Left cardiac atrium (tissue), 4 donors: Measurements from ENCODE around the gene CLASP2. TPM values are rescaled to one million over a fixed set of nuclear protein-coding genes. Genes with fewer than 3 reads are reported as not detected.

Experiments
- ATAC-seq, 2 donors: fragments of 200-7000 bp; cut with Tn5 transposase; one replicate each; pipeline ENCODE4 v1.9.1; 2020; ENCODE audit warnings: mild to moderate bottlenecking in 2 of 2, moderate library complexity in 2 of 2
- DNase-seq: peaks from one replicate; pipeline ENCODE4 v3.0.0-alpha.2; 2020
- intact Hi-C, 2 donors: fragments of 100-400 bp; cut with DNase I; formaldehyde crosslinking; loops; one replicate each; pipeline versions ENCODE4 v1.14.1 to v1.15.1; 2022 to 2023
- total RNA-seq, 2 donors: library from RNA; stranded (reverse); fragmentation: NEBNext Ultra II Directional; extraction: Animal tissue kit (Norgen Biotek cat#: 25700); gene quantifications; one replicate each; pipeline ENCODE4 v1.2.1, GENCODE V29; 2021
- donor health status: DM: no; HTN: yes; CAD: no.
- donor health status: DM: no; HTN: yes; CAD: no; lungs with severe emphysema.
- donor health status: DM: yes; HTN: yes; CAD: no.
- donor health status: Dilated cardiomyopathy.

Gene CLASP2
- total RNA-seq, 2 donors from 2014 or later, result 52.9 to 61.4 TPM

- intact Hi-C loops, result no loop called here
- DNase-seq (no peak), ATAC-seq (no peak)
Observed at GRCh38 chr3:33578325-33579177, 139.5 kb downstream of the CLASP2 start.

DNA sequence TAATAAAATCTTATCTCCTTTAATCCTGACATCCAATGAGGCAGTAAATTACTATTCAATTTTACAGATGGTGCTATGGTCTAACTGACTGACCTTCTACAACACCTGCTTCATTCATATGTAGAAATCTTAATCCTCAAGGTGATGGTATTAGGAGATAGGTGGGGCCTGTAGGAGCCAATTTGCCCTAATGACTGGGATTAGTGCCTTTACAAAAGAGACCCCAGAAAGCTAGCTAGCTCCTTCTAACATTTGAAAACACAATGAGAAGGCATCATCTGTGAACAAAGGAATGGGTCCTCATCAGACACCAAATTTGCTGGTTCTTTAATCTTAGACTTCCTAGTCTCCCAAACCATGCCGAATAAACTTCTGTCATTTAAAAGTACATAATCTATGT is 140.5 kb downstream of the CLASP2 start:
- DNase-seq (no peak), ATAC-seq (no peak)
- intact Hi-C loops, result no loop called here

DNA sequence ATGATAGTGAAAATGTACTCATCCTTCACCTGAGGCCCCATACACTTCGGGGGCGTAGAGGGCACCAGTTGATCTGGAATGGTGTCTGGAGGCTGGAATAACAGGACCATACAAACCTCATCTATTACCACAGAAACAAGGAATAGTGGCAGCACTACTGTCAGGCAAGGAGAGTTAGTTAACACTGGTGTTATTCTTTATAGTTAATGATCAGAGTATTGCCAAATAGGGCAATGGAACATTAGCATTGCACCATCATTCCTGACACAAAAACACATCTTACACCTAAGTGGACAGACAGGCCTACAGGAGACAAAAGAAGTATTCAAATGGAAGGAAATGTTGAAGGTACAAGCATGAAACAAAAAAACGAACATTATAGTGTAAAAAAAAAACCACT is 140.9 kb downstream of the CLASP2 start:
- intact Hi-C loops, result no loop called here
- ATAC-seq (no peak), DNase-seq (no peak)

DNA sequence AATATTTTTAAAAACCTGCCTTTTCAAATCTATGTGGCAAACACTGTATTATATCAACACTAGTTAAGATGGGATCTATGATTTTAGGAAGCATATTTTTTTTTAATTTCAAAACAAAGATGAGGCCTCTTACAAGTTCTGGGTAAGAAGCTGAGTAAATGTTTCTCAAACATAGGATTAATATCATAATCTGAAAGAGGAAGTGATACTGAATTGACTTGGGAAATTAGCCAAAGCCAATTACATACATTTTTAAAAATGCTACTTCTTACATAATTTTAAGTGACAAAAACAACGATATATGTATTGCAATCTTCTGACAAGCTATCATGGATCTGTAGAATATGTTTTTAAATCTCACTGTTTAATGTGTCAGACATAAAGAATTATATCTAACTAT is 142.7 kb downstream of the CLASP2 start:
- no peak for DNase-seq
- no peak for ATAC-seq
- intact Hi-C loops, result no loop called here

GRCh38 chr3:33557829-33558228 is 160.2 kb downstream of the CLASP2 start:
- ATAC-seq (no peak), DNase-seq (no peak)
- intact Hi-C loops, result no loop called here

DNA sequence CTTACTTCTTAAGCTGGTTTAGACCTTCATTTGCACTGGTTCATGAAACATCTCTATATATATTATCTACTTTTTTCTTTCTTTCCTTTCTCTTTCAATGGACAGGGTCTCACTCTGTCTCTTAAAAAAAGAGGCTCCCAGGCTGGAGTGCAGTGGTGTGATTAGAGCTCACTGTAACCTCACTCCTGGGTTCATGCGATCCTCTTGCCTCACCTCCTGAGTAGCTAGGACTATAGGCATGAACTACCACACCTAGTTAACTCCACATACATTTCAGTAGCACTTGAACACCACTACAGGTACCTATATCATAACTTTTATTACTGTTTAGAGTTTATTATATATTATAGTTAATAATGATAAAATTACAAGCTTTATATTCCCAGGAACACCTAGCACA is 160.8 kb downstream of the CLASP2 start:
- intact Hi-C loops, result no loop called here
- no peak for ATAC-seq
- no peak for DNase-seq

- intact Hi-C loops, result no loop called here
- no peak for DNase-seq
- ATAC-seq, result no peak
Observed at GRCh38 chr3:33547101-33547500, 171.0 kb downstream of the CLASP2 start.

- intact Hi-C loops, result no loop called here
- DNase-seq, result no peak
- ATAC-seq, result no peak
Observed at GRCh38 chr3:33544126-33544525, 173.9 kb downstream of the CLASP2 start.

DNA sequence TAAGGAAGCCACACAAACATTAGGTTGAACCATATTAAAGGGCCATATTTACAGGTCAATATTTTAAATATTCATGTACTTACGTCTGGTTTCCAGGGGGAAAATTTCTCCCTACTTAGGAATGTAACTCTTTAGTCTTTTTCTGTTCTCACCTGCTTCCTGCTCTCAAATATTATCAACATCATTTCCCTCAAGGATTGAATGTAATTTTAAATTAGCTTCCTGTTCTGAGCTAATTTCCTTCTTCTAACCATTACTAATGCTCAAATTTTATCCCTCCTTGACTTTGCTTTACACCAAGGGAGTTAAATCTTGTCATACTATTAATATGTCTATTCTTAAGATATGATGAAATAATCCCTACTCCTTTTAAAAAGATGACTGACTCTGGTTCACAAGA is 174.5 kb downstream of the CLASP2 start:
- ATAC-seq (no peak), DNase-seq (no peak)
- intact Hi-C loops, result no loop called here

DNA sequence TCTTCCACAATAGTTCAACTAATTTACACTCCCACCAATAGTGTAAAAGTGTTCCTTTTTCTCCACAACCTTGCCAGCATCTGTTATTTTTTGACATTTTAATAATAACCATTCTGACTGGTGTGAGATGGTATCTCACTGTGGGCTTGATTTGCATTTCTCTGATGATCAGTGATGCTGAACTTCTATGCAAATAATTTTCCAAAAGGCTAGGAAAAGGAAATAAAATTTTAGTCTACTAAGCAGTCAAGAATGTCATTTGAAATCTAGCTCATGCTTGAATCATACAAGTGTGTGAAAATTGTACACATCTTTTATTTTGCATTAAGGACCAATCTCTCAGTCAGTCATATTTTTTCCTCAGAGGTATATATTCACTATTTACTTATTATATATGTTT is 176.1 kb downstream of the CLASP2 start:
- ATAC-seq (no peak), DNase-seq (no peak)
- intact Hi-C loops, result no loop called here

- ATAC-seq (peak; percentile 70 to 76), DNase-seq (no peak)
- intact Hi-C loops, result loop anchor here in 1 of 2 donors (5.0 kb wide), 1 partner anchor 97 kb away; the partner anchor contains the start of gene UBP1
Observed at GRCh38 chr3:33538678-33539339, 179.2 kb downstream of the CLASP2 start.

DNA sequence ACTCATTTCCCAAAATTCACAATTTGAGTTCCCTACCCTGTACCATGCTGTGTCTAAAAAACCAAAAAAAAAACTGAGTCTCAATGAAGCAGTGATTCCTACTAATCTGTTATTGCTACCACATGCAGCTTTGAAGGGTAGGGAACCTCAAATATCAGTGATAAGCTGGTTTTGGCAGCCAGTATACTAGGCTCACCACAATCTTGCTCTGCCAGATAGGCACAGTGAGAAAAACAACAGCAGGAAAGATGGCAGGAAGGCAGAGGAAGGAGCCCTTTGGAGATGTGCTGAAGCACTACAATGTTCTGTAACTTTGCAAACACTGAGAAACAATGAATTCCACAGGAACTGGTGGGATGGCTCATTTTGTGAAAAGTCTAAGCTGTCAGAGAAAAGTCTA is 180.9 kb downstream of the CLASP2 start:
- ATAC-seq (peak; percentile 62 to 78), DNase-seq (no peak)
- intact Hi-C loops, result loop anchor here in 1 of 2 donors (5.0 kb wide), 1 partner anchor 95 kb away; the partner anchor contains the start of gene UBP1

DNA sequence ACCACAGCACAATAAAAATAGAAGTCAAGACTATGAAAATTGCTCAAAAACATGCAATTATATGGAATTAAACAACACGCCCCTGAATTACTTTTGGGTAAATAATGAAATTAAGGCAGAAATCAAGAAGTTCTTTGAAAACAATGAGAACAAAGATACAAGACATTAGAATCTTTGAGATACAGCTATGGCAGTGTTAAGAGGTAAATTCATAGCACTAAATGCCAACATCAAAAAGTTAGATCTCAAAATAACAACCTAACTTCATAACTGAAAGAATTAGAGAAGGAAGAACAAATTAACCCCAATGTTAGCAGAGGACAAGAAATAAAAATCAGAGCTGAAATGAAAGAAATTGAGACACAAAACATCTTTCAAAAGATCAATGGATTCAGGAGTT is 191.3 kb downstream of the CLASP2 start:
- ATAC-seq (no peak), DNase-seq (no peak)
- intact Hi-C loops, result no loop called here

DNA sequence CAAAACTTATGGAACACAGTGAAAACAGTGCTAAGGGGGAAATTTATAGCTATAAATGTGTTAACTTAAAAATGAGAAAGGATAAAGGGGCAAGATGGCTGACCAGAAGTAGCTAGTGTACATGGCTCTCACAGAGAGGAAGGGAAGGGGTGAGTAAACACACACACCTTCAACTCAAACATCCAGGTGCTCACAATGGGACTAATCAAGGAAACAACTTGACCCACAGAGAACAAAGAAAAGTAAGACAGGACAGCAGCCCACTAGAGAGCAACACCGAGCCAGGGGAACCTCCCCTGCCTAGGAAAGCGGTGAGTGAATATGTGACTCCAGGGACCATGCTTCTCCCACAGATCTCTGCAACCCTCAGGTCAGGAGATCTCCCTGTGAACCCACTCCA is 192.8 kb downstream of the CLASP2 start:
- ATAC-seq, result no peak
- DNase-seq, result no peak
- intact Hi-C loops, result no loop called here

- DNase-seq, result no peak
- intact Hi-C loops, result no loop called here
- ATAC-seq, result no peak
Observed at GRCh38 chr3:33523093-33523667, 194.9 kb downstream of the CLASP2 start.

- DNase-seq (no peak), ATAC-seq (no peak)
- intact Hi-C loops, result no loop called here
Observed at GRCh38 chr3:33521736-33522135, 196.3 kb downstream of the CLASP2 start.

DNA sequence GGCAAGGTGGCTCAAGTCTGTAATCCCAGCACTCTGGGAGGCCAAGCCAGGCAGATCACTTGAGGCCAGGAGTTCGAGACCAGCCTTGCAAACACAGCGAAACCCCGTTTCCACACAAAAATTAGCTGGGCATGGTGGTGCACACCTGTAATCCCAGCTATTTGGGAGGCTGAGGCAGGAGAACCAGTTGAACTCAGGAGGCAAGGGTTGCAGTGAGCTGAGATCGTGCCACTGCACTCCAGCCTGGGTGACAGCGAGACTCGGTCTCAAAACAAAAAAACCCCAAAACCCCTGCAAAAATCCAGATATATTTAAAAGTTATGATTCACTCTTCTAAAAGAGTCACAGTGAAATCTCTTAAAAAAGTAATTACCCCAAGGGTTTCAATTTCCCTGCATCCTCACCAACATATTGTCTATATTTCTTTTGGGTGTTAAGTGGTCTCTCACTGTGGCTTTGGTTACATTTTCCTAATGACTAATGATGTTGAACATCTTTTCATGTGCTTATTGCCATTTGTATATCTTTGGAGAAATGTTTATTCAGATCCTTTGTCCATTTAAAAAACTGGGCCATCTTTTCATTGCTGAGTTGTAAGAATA is 204.7 kb downstream of the CLASP2 start:
- intact Hi-C loops, result no loop called here

DNA sequence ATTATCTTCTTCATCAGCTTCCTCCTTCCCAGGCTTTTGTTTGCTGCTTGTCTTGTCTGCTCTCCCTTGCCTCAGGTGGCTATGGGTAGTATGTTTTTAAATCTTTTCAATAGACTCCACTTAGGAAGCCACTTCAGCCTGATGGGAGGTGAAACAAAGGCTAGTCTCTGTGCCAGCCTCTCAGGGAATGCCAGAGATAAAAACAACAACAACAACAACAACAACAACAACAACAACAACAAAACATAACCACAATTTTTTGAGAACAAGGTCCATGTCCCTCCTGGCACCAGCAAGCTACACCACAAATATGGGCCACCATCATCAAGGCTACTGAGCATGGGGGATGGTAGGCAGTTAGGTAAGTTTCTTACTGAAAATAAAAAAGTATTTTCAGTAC is 213.0 kb downstream of the CLASP2 start:
- ATAC-seq, result no peak
- no peak for DNase-seq
- intact Hi-C loops, result no loop called here

More for the DNA sequence above, 204.7 kb downstream of the CLASP2 start:
- ATAC-seq (no peak), DNase-seq (no peak)

DNA sequence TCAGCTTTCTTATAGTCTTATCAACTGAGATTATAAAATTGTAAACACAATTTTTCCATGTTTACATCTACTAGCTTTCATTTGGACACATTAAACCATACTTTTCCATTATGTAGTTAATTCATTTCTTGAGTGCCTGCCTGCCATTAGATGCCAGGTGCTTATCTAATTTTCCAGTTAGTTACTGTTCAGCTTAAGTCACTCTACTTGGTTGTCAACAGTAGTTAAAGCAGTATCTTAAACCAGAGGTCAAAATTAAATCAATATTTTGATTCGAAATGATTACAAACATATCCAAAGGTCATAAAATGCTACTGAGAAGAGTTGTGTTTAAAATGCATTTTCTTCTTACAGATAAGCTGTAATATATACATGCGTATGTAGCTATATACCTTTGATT is 221.6 kb downstream of the CLASP2 start:
- intact Hi-C loops, result no loop called here
- ATAC-seq (no peak), DNase-seq (no peak)

DNA sequence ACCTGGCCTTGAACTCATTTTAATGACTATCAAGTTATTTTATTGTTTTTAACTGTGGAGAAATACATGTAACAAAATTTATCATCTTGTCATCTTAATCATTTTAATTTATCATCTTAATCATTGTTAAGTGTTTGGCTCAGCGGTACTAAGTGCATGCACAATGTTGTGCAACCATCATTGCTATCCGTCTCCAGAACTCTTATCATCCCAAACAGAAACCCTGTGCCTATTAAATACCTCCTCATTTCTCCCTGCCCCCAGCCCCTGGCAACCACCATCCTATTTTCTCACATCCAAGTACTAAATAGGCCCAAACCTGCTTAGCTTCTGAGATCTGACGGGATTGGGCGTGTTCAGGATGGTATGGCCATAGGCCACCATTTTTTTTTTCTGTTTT is 226.3 kb downstream of the CLASP2 start:
- intact Hi-C loops, result no loop called here
- ATAC-seq, result no peak
- DNase-seq, result no peak
